SIG-M5 treated with dmso at 0.1 percent for 504 hours (cell line): ENCODE data around the gene UBE2G2.
A peak's percentile ranks its signal among the peaks of the same experiment; 100 is the strongest.

Experiments
- DNase-seq: peaks from one replicate; lab custom pipeline; 2025; ENCODE audit not compliant: unreplicated experiment; lab: John Stamatoyannopoulos, UW

Gene UBE2G2

DNA sequence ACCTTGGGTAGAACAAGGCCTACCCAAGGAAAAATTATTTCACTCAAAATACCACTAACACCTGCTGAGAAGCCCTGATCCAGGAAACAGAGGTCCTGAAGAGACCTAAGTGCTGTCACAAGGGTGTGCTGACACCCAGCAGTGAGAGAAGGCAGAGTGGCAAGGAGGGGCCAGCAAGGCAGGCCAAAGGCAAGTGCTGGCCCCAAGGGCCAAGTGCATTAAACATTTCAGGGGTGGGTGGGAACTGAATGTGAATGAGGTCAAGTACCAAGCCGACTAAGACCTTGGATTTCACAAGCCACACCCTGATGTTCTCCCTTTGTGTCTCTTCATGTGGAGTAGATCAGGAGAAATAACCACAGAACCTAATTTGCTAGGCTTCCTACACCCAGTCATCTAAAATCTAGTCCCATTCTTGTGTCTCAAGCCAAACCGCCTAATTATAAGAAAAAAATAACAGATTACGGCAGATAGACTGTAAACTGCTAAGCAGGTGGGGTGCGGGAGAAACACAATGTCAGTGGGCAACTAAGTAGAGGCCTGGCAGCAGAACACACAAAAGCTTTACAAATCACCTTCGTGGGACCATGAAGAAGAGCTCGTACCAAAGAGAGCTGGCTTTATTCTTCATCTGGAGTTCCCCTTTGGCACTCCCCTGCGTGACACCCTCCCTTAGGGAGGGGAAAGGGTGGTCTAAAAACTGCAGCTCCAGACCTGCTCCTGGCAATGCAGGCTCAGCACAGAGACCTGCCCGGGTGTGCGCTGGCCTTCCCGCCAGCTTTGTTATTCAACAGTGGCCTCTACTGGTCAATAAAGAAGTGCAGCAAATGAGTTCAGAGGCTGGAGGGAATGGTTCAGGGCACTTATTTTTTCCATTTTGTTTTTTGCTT, 8.7 kb downstream of the UBE2G2 start:
- DNase-seq, result peak; percentile 63

DNA sequence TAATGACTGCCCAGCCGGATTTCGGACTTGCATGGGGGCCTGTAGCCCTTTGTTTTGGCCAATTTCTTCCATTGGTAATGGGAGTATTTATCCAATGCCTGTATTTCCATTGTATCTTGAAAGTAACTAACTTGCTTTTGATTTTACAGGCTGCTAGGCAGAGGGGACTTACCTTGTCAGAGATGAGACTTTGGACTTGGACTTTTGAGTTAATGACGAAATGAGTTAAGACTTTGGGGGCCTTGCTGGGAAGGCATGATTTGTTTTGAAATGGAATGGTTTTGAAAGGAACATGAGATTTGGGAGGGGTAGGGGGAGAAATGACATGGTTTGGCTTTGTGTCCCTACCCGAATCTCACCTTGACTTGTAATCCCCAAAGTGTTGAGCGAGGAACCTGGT, 9.6 kb downstream of the UBE2G2 start:
- no peak for DNase-seq

DNA sequence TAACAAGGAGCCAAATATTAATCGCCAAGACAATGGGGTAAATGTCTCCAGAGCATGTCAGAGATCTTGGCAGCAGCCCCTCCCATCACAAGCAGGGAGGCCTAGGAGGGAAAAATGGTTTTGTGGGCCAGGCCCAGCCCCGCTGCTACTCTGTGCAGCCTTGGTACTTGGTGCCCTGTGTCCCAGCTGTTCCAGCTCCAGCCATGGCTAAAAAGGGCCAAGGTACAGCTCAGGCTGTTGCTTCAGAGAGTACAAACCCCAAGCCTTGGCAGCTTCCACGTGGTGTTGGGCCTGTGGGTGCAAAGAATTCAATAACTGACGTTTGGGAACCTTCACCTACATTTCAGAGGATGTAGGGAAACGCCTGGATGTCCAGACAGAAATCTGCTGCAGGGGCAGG, 10.4 kb downstream of the UBE2G2 start:
- no peak for DNase-seq

DNA sequence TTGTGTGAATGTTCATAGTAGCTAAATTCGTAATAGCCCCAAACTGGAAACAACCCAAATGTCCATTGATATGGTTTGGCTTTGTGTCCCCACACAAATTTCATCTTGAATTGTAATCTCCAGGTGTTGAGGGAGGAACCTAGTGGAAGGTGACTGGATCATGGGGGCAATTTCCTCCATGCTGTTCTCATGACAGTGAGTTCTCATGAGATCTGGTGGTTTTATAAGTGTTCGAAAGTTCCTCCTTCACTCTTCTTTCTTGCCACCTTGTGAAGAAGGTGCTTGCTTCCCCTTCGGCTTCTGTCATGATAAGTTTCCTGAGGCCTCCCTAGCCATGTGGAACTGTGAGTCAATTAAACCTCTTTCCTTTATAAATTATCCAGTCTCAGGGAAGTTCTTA, 11.3 kb downstream of the UBE2G2 start:
- no peak for DNase-seq

DNA sequence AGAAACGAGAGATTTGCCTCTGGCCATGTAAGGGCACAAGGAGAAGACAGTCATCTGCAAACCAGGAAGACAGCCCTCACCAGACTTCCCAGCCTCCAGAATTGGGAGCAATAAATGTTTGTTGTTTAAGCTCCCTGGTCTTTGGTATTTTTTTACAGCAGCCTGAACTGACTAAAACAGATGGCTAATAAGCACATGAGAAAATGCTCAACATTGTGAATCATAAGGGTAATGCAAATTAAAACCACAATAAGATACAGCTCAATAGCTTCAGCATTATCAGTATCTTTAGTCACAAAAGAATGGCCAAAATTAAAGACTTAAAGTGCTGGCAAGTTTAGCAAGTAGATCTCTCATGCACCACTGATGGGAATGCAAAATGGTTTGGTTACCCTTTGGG, 11.7 kb downstream of the UBE2G2 start:
- no peak for DNase-seq

DNA sequence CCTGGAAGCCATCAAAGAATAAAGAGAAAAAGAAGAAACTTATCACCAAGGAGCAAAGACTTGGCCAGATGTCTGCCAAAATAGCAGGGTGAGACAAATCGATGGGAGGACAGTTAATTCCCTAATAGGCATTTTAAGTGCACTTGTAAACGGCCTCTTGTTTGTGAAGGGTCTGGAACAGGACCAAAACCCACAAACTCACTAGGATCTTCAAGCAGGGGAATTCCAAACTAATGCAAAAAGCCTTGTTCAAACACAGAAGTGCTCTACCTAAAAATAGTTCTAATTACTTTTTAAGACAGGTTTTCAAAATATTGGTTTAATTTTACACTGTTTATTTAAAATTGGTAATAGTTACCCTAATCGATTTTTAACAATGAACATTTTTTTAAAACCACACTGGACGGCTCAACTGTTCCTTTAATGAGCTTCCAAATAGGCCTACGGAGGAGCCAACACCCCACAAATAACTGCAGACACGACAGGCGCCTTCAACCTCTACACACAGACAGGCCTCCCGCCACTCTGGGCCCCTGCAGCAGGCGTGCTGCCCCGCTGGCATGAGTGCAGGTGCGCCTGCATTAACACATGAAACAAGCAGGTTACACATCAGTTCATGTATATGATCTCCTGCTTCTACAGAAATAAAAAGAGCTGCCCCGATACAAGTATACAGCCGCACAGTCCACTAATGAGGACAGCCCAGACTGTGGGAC, 15.8 kb downstream of the UBE2G2 start:
- no peak for DNase-seq

GRCh38 chr21:44784810-44785209, 16.8 kb downstream of the UBE2G2 start:
- no peak for DNase-seq

DNA sequence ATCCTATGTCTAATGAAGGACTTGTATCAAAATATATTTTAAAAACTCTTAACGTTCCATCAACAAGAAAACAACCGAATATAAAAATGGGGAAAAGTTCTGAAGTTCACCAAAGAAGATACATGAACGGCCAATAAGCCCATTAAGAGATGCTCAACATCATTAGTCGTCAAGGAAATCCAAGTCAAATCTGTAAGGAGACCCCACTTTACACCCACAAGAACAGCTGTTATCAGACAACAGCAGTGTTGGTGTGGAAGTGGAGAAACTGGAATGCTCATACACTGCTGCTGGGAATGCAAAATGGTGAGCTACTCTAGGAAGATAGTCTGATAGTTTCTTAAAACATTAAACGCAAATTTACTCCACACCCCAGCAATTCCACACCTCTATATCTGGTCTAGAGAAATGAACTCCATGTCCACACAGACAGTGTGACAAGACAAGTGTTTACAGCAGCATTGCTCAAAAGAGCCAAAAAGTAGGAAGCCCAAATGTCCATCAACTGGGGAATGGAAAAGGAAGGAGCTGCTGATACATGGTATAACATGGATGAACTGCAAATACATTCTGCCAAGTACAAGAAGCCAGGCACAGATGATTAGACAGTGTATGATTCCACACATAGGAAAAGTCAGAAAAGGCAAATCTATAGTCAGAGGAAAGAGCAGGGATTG, 18.5 kb downstream of the UBE2G2 start:
- DNase-seq, result no peak

- DNase-seq, result no peak
Observed at GRCh38 chr21:44780767-44781459, 20.7 kb downstream of the UBE2G2 start.

DNA sequence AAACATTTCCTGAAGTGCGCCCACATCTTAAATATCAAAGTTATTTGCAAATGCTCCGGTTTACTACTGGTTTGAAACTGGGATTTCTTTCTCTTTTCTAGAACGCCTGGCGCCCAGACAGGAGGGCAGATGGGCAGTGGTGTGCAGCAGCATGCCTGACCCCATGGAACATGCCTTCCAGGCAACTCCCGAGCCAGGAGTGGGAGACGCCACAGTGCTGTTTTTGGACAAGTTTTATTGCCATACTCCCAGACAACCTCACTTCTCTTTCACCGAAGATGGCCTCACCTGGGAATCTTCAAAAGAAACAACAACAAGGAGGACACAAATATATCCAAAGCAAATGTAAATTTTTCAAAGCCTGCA, 21.5 kb downstream of the UBE2G2 start:
- no peak for DNase-seq

GRCh38 chr21:44779417-44780136, 22.0 kb downstream of the UBE2G2 start:
- DNase-seq, result no peak

GRCh38 chr21:44778983-44779382, 22.6 kb downstream of the UBE2G2 start:
- DNase-seq, result no peak

GRCh38 chr21:44778499-44778911, 23.1 kb downstream of the UBE2G2 start:
- DNase-seq, result peak; percentile 86

DNA sequence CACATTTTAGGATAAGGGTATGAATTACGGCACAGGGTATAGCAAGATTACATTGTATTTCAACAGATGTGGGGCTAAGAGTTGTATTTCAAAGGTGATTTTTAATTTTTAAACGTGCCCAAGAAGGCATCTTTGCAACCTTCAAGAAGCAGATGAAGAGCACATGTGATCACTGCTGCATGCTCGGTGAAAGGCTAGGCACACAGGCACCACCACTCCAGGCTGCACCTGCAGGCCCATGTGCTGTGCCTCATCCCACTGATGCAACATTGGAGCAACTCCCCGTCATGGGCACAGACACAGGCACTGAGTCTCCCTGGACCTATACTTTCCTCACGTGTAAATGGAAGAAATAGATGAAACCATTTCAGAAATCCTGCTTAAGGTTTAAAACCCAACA, 23.5 kb downstream of the UBE2G2 start:
- no peak for DNase-seq

GRCh38 chr21:44774972-44775371, 26.6 kb downstream of the UBE2G2 start:
- no peak for DNase-seq

DNA sequence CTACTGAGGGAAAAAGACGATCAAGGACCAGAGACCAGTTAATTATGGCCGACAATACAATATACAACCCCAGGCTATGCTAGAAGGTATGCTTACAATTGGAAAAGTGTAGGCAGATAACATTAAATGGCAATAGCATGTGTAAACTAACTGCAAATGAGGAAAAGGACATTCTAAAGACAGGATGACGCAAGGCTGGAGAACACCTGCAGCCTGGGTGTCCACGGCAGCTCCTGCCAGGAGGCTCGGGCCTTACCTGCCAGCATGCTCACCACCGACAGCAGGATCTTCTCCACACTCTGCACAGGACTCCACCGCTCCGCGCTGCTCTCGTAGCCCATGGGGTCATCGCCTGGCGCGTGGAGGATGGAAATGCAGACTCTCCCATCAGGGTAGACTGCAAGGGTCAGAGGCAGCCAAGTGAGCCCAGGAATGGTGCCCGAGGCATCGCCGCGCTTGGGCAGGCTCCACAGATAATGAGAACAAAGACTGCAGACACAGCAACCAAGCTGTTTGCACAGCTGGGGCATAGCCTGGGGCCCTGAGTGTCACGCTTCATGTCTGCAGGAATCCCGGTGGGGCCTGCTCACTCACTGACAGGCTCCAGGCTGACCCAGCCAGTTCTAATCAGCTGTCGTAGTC, 28.2 kb downstream of the UBE2G2 start:
- peak; percentile 60 for DNase-seq

GRCh38 chr21:44771896-44772525, 29.6 kb downstream of the UBE2G2 start:
- DNase-seq, result no peak

DNA sequence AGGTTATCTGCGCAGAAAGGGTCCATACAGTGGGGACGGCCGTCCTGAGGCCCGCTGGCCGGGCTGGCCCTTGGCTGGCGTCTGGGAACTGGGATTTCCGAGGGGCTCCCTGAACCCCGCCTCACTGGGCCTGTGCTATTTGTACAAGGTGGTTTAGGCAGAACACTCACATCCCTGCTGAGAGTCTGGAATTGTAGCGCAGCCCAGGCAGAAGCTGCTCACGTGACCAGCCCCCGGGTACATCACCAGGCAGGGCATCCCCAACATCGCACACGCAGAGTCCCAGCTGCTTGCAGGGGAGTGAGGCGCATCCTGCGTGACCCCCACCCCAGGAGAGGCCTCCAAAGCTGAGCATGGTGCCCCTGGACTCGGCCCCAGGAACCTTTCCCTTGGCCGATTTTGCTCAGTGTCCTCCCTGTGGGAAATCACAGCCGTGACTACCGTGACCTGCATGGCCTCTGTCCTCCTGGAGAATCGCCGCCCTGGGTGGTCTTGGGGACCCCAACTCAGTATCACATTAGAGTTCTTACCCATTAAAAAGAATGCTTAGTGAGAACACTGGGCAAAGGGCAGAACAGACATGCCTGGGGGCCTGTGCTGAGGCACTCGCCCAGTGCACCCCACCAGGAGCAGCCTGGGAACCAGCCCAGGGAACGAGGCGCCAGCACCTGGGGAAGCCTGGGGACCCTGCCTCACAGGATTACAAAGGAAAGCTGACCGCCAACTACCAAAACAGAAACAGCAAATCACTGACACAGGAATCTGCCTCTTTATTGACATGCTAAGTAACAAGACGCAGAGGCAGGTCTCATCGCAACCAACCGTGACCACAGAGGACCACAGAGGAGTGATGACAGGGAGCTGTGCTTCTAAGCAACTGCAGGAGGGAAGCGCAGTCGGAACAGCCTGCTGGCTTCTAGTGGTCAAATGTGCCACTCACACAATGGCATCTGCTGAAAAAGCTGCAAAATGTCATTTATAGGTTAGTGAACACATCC, 33.5 kb downstream of the UBE2G2 start:
- no peak for DNase-seq
